IMR-90 (cell line): ENCODE results near the gene ZFYVE26. TPM values are rescaled to one million over a fixed set of nuclear protein-coding genes. Genes with fewer than 3 reads are reported as not detected.

Experiments
- ATAC-seq: fragments of 200-7000 bp; cut with Tn5 transposase; 2 replicates; pipeline ENCODE4 v1.9.1; 2020; ENCODE audit warnings: low read depth, mild to moderate bottlenecking, moderate library complexity
- BruUV-seq: library from RNA; stranded (reverse); fragments of 400-500 nt; replicated peaks from 2 replicates; lab custom pipeline; 2021; lab: Mats Ljungman, UMichigan
- CTCF ChIA-PET: fragments of 300-600 bp; formaldehyde crosslinking; extraction: SDS; loops from one replicate; lab custom pipeline; 2021; ENCODE audit warnings: antibody characterized with exemption; lab: Yijun Ruan, JAX
- POLR2A ChIA-PET: fragments of 300-600 bp; sonication (Branson Sonifier 250); formaldehyde crosslinking; loops from one replicate; lab custom pipeline; 2022; ENCODE audit warnings: antibody characterized with exemption; ENCODE audit not compliant: unreplicated experiment; lab: Charles Lee
- DNase-seq: peaks from one replicate; pipeline ENCODE4 v3.0.0; 2013
- H2AFZ ChIP-seq: replicated peaks from 2 replicates; pipeline ENCODE3; 2013; ENCODE audit warnings: low read length, mild to moderate bottlenecking; ENCODE audit not compliant: poor library complexity
- H2AK5ac ChIP-seq: 2 replicates; pipeline ENCODE4 v1.6.1; 2013; ENCODE audit warnings: low read depth, low read length, inconsistent platforms
- H2AK9ac ChIP-seq: replicated peaks from 2 replicates; pipeline ENCODE3; 2013; ENCODE audit warnings: mild to moderate bottlenecking, low read depth, low read length, moderate library complexity; ENCODE audit not compliant: poor library complexity
- H2BK120ac ChIP-seq: 2 replicates; pipeline ENCODE4 v1.6.1; 2013; ENCODE audit warnings: low read depth, low read length, inconsistent platforms
- H2BK15ac ChIP-seq: 3 replicates; pipeline ENCODE4 v1.6.1; 2013; ENCODE audit warnings: low read depth, low read length, inconsistent platforms
- H2BK20ac ChIP-seq: 2 replicates; pipeline ENCODE4 v1.6.1; 2013; ENCODE audit warnings: low read depth, mild to moderate bottlenecking, inconsistent platforms, low read length, moderate library complexity
- H2BK5ac ChIP-seq: 2 replicates; pipeline ENCODE4 v1.6.1; 2013; ENCODE audit warnings: mild to moderate bottlenecking, low read depth, low read length, inconsistent platforms; ENCODE audit not compliant: poor library complexity, severe bottlenecking
- H3K14ac ChIP-seq: replicated peaks from 2 replicates; pipeline ENCODE4 v1.6.1; 2013; ENCODE audit warnings: low read depth, low read length, inconsistent platforms
- H3K18ac ChIP-seq: 2 replicates; pipeline ENCODE4 v1.6.1; 2013; ENCODE audit warnings: low read depth, low read length, control low read depth
- H3K23ac ChIP-seq: 2 replicates; pipeline ENCODE4 v1.6.1; 2013; ENCODE audit warnings: low read depth, low read length, inconsistent platforms
- H3K27ac ChIP-seq: 2 replicates; pipeline ENCODE4 v1.5.1; 2013; ENCODE audit warnings: mild to moderate bottlenecking, control low read depth, low read length; ENCODE audit not compliant: insufficient read depth
- H3K27me3 ChIP-seq: 2 replicates; pipeline ENCODE4 v1.6.1; 2013; ENCODE audit warnings: low read length; ENCODE audit not compliant: control insufficient read depth, insufficient read depth
- H3K36me3 ChIP-seq: 2 replicates; pipeline ENCODE4 v1.6.1; 2013; ENCODE audit warnings: low read length, mixed read lengths; ENCODE audit not compliant: control insufficient read depth, insufficient read depth
- H3K4ac ChIP-seq: 2 replicates; pipeline ENCODE4 v1.6.1; 2013; ENCODE audit warnings: low read depth, low read length, inconsistent platforms
- H3K4me1 ChIP-seq: 2 replicates; pipeline ENCODE4 v1.6.1; 2013; ENCODE audit warnings: low read length, mixed read lengths; ENCODE audit not compliant: control insufficient read depth, insufficient read depth
- H3K4me2 ChIP-seq: 2 replicates; pipeline ENCODE4 v1.6.1; 2013; ENCODE audit warnings: low read depth, mild to moderate bottlenecking, control low read depth, low read length, moderate library complexity
- H3K4me3 ChIP-seq: 2 replicates; pipeline ENCODE4 v1.5.1; 2013; ENCODE audit warnings: low read depth, mild to moderate bottlenecking, control low read depth, low read length, moderate library complexity; ENCODE audit not compliant: insufficient read depth
- H3K56ac ChIP-seq: 2 replicates; pipeline ENCODE4 v1.6.1; 2013; ENCODE audit warnings: low read length, inconsistent platforms; ENCODE audit not compliant: insufficient read depth; ENCODE audit errors: extremely low read depth
- H3K79me1 ChIP-seq, 2 experiments: 2 replicates each; pipeline ENCODE4 v1.6.1; 2013; ENCODE audit warnings: low read length in 2 of 2, inconsistent platforms in 1 of 2, low read depth in 1 of 2
- H3K9ac ChIP-seq: 2 replicates; pipeline ENCODE4 v1.6.1; 2013; ENCODE audit warnings: low read depth, low read length, control low read depth
- H3K9me1 ChIP-seq: 2 replicates; pipeline ENCODE4 v1.6.1; 2013; ENCODE audit warnings: low read length, inconsistent platforms; ENCODE audit not compliant: insufficient read depth
- H3K9me3 ChIP-seq: 2 replicates; pipeline ENCODE4 v1.6.1; 2013; ENCODE audit warnings: low read length; ENCODE audit not compliant: control insufficient read depth, insufficient read depth
- H4K20me1 ChIP-seq: 2 replicates; pipeline ENCODE4 v1.6.1; 2013; ENCODE audit warnings: low read length, inconsistent platforms; ENCODE audit not compliant: insufficient read depth
- H4K5ac ChIP-seq: 2 replicates; pipeline ENCODE4 v1.6.1; 2013; ENCODE audit warnings: mild to moderate bottlenecking, low read depth, low read length, control low read depth
- H4K8ac ChIP-seq, 2 experiments: 2 replicates each; pipeline ENCODE4 v1.6.1; 2013; ENCODE audit warnings: low read depth in 2 of 2, low read length in 2 of 2, control low read depth in 1 of 2, inconsistent platforms in 1 of 2
- H4K91ac ChIP-seq: 2 replicates; pipeline ENCODE4 v1.6.1; 2013; ENCODE audit warnings: low read depth, low read length, inconsistent platforms; ENCODE audit not compliant: insufficient read depth
- CTCF ChIP-seq: conservative IDR thresholded peaks from 2 replicates; pipeline ENCODE4 v1.5.1; 2012; ENCODE audit warnings: mild to moderate bottlenecking, low read depth, low read length, improper control_type of control experiment
- RFX5 ChIP-seq: IDR thresholded peaks from 2 replicates; pipeline ENCODE4 v1.8.0; 2012; ENCODE audit warnings: low read depth, mild to moderate bottlenecking, low read length, moderate library complexity
- WGBS, 2 experiments: methylation state at CpG; one replicate each; pipeline versions ENCODE4 v1.1.5 to v1.1.7; 2013; ENCODE audit warnings: missing lambda C conversion rate in 2 of 2; ENCODE audit not compliant: insufficient read length in 1 of 2; ENCODE audit errors: extremely low coverage in 2 of 2; 5-methylcytosine and 5-hydroxymethylcytosine counted together
- dilution Hi-C: fragments of 300-500 bp; cut with HindIII; formaldehyde crosslinking; loops from one replicate; pipeline ENCODE4 v1.14.3; 2018; ENCODE audit warnings: low sequenced_read_pairs; ENCODE audit not compliant: unreplicated experiment
- in situ Hi-C: fragments of 300-500 bp; cut with MboI; formaldehyde crosslinking; loops from 3 replicates; pipeline ENCODE4 v1.14.3; 2019; ENCODE audit warnings: low sequenced_read_pairs, inconsistent platforms, mixed read lengths
- intact Hi-C: fragments of 100-400 bp; cut with micrococcal nuclease; formaldehyde crosslinking; loops from 2 replicates; pipeline ENCODE4 v1.10.0; 2022
- polyA plus RNA-seq, 3 experiments: library from polyadenylated mRNA; depleted of rRNA; stranded (reverse); fragments of >200 nt; gene quantifications; 2 replicates each; pipeline ENCODE4 v1.2.3, GENCODE V29; 2012; ENCODE audit warnings: low replicate concordance in 1 of 3
- total RNA-seq: library from RNA; depleted of rRNA; stranded (reverse); fragments of >200 nt; gene quantifications from 2 replicates; pipeline ENCODE4 v1.2.3, GENCODE V29; 2012

ZFYVE26 gene
- total and polyA plus RNA-seq, 2 of the 4 experiments (the other 2 are of a cell fraction): 6.0 to 11.1 TPM

- Histone ChIP-seq H3K36me3 (peaks cover 47% of the 10 kb centered on the region), H3K4ac (no peak overlapping the region), H4K8ac (no peak overlapping the region), H2BK20ac (no peak overlapping the region), H3K9ac (no peak overlapping the region), H2AK9ac (no peak overlapping the region), H2AFZ (no peak overlapping the region), H4K91ac (no peak overlapping the region), H4K5ac (no peak overlapping the region), H3K79me1 (no peaks in the 10 kb centered on the region), H3K4me1 (no peaks in the 10 kb centered on the region), H2BK15ac (no peak overlapping the region), H3K14ac (no peak overlapping the region), H2AK5ac (no peak overlapping the region), H3K56ac (no peak overlapping the region), H3K4me2 (no peak overlapping the region), H2BK5ac (no peak overlapping the region), H3K4me3 (no peak overlapping the region), H3K18ac (no peak overlapping the region), H3K9me3 (no peaks in the 10 kb centered on the region), H3K27me3 (no peaks in the 10 kb centered on the region), H3K9me1 (peaks cover 8% of the 10 kb centered on the region; the same call in 1 of the 2 replicates), H3K23ac (no peak overlapping the region), H4K20me1 (no peaks in the 10 kb centered on the region), H3K27ac (no peak overlapping the region), H2BK120ac (no peak overlapping the region)
- in situ Hi-C loops (no loop called here), dilution Hi-C loops (no loop called here), intact Hi-C loops (loop anchor here (5.0 kb wide), 1 partner anchor 37 kb away; no protein-coding TSS in a partner anchor)
- DNase-seq (no peak), ATAC-seq (no peak)
- no peak for TF ChIP-seq CTCF
- no peak for TF ChIP-seq RFX5
- no TSS peak for BruUV-seq
- WGBS, 2 experiments: no CpG with 5 or more reads among the region's 5 CpGs
- ChIA-PET POLR2A (interaction anchor here (0.6 kb wide), 1 partner anchor 26 kb away, joined by 3 read pairs; no protein-coding TSS in a partner anchor), CTCF (no interaction called here)
These were observed 51.1 kb downstream of the ZFYVE26 start for GRCh38 chr14:67765192-67765834.
